Lower lobe of right lung (tissue), 2 donors: ENCODE measurements around the gene NID1. TPM values are rescaled to one million over a fixed set of nuclear protein-coding genes. Genes with fewer than 3 reads are reported as not detected.
"Not testable (repeated sequence)": the region's sequence is repeated elsewhere in the genome, so short reads cannot be mapped to it uniquely, and the experiment has no call there.

ENCODE experiments used
- ATAC-seq, 2 donors: fragments of 200-7000 bp; cut with Tn5 transposase; one replicate each; pipeline ENCODE4 v1.9.1; 2020 to 2022; ENCODE audit warnings: mild to moderate bottlenecking in 2 of 2, moderate library complexity in 2 of 2
- DNase-seq: peaks from one replicate; pipeline ENCODE4 v3.0.0-alpha.2; 2020
- H3K27ac ChIP-seq: fragments of 200-600 bp; one replicate; pipeline ENCODE4 v1.8.0; 2022
- H3K27me3 ChIP-seq: fragments of 200-600 bp; one replicate; pipeline ENCODE4 v1.8.0; 2022; ENCODE audit warnings: low read depth
- H3K36me3 ChIP-seq: fragments of 200-600 bp; one replicate; pipeline ENCODE4 v1.8.0; 2022; ENCODE audit warnings: mild to moderate bottlenecking
- H3K4me1 ChIP-seq: fragments of 200-600 bp; one replicate; pipeline ENCODE4 v1.8.0; 2022
- H3K4me3 ChIP-seq: fragments of 200-600 bp; one replicate; pipeline ENCODE4 v1.8.0; 2022; ENCODE audit warnings: mild to moderate bottlenecking
- H3K9me3 ChIP-seq: fragments of 200-600 bp; one replicate; pipeline ENCODE4 v1.8.0; 2022
- CTCF ChIP-seq: fragments of 200-600 bp; IDR thresholded peaks from one replicate; pipeline ENCODE4 v1.8.0; 2022; ENCODE audit warnings: antibody characterized with exemption, mild to moderate bottlenecking
- intact Hi-C: fragments of 100-400 bp; cut with DNase I; formaldehyde crosslinking; loops from one replicate; pipeline ENCODE4 v1.11.0; 2022
- total RNA-seq: library from RNA; stranded (reverse); fragmentation: NEBNext Ultra II Directional; extraction: Animal tissue kit (Norgen Biotek cat#: 25700); gene quantifications from one replicate; pipeline ENCODE4 v1.2.1, GENCODE V29; 2021
- donor health status: DM: no; HTN: yes; CAD: no; lungs with severe emphysema.

Gene NID1
- total RNA-seq, 1 donor from 2014 or later = 46.6 TPM

- TF ChIP-seq CTCF = no peak
- intact Hi-C loops = no loop called here
- no peak overlapping the region for H3K27ac ChIP-seq
- ATAC-seq = no peak
- H3K4me1 ChIP-seq = peaks cover 23% of the 10 kb centered on the region
- DNase-seq = no peak
- H3K27me3 ChIP-seq = no peaks in the 10 kb centered on the region
- peaks cover 27% of the 10 kb centered on the region for H3K36me3 ChIP-seq
- H3K4me3 ChIP-seq = no peak overlapping the region
- H3K9me3 ChIP-seq = no peaks in the 10 kb centered on the region
These were observed 90.3 kb downstream of the NID1 start for GRCh38 chr1:235974616-235975015.

- Histone ChIP-seq H3K27ac (peak overlapping the region; percentile 84), H3K4me1 (peaks cover 23% of the 10 kb centered on the region)
- ATAC-seq, H3K9me3 ChIP-seq, H3K4me3 ChIP-seq, intact Hi-C loops, H3K27me3 ChIP-seq, DNase-seq, H3K36me3 ChIP-seq: not testable (repeated sequence)
These were observed 92.2 kb downstream of the NID1 start for GRCh38 chr1:235972691-235973090.

GRCh38 chr1:235972311-235972689 is 92.6 kb downstream of the NID1 start:
- intact Hi-C loops = no loop called here
- Histone ChIP-seq H3K4me3 (peak overlapping the region; percentile 41), H3K36me3 (peaks cover 4% of the 10 kb centered on the region), H3K9me3 (no peaks in the 10 kb centered on the region), H3K4me1 (peaks cover 23% of the 10 kb centered on the region), H3K27ac (peak overlapping the region; percentile 84), H3K27me3 (no peaks in the 10 kb centered on the region)
- no peak for TF ChIP-seq CTCF
- peak; percentile 42 to 52 for ATAC-seq
- DNase-seq = no peak

- Histone ChIP-seq H3K36me3 (peaks cover 4% of the 10 kb centered on the region), H3K4me1 (peaks cover 23% of the 10 kb centered on the region), H3K27me3 (no peaks in the 10 kb centered on the region), H3K9me3 (no peaks in the 10 kb centered on the region), H3K4me3 (peak overlapping the region; percentile 41), H3K27ac (peak overlapping the region; percentile 84)
- peak; percentile 98 to 99 for ATAC-seq
- DNase-seq = peak; percentile 93
- intact Hi-C loops = no loop called here
- peak; percentile 88 for TF ChIP-seq CTCF
These were observed 93.1 kb downstream of the NID1 start for GRCh38 chr1:235971571-235972310.

GRCh38 chr1:235971020-235971419 is 93.9 kb downstream of the NID1 start:
- H3K27me3 ChIP-seq = no peaks in the 10 kb centered on the region
- no peak for ATAC-seq
- H3K36me3 ChIP-seq = peaks cover 4% of the 10 kb centered on the region
- intact Hi-C loops = no loop called here
- H3K9me3 ChIP-seq = no peaks in the 10 kb centered on the region
- H3K27ac ChIP-seq = peak overlapping the region; percentile 84
- no peak for DNase-seq
- H3K4me1 ChIP-seq = peaks cover 23% of the 10 kb centered on the region
- H3K4me3 ChIP-seq = no peak overlapping the region
- TF ChIP-seq CTCF = no peak

GRCh38 chr1:235968831-235969230 is 96.1 kb downstream of the NID1 start:
- H3K4me1 ChIP-seq = peaks cover 23% of the 10 kb centered on the region
- H3K9me3 ChIP-seq = no peaks in the 10 kb centered on the region
- H3K27me3 ChIP-seq = no peaks in the 10 kb centered on the region
- H3K4me3 ChIP-seq = no peak overlapping the region
- TF ChIP-seq CTCF = no peak
- intact Hi-C loops = no loop called here
- no peaks in the 10 kb centered on the region for H3K36me3 ChIP-seq
- ATAC-seq (no peak), DNase-seq (no peak)
- H3K27ac ChIP-seq = no peak overlapping the region

GRCh38 chr1:235966134-235966533 is 98.8 kb downstream of the NID1 start:
- intact Hi-C loops, H3K4me1 ChIP-seq, H3K27me3 ChIP-seq, H3K9me3 ChIP-seq, H3K36me3 ChIP-seq, H3K4me3 ChIP-seq, DNase-seq, H3K27ac ChIP-seq, ATAC-seq: not testable (repeated sequence)
